HG03439 (cell line): ENCODE results near the gene RB1.
"Not testable (repeated sequence)": the region's sequence is repeated elsewhere in the genome, so short reads cannot be mapped to it uniquely, and the experiment has no call there.

Source experiments
- ATAC-seq: cut with Tn5 transposase; IDR thresholded peaks from one replicate; pipeline ENCODE4 v1.9.1; 2021; ENCODE audit warnings: mild to moderate bottlenecking, moderate library complexity; ENCODE audit not compliant: unreplicated experiment

RB1 gene

DNA sequence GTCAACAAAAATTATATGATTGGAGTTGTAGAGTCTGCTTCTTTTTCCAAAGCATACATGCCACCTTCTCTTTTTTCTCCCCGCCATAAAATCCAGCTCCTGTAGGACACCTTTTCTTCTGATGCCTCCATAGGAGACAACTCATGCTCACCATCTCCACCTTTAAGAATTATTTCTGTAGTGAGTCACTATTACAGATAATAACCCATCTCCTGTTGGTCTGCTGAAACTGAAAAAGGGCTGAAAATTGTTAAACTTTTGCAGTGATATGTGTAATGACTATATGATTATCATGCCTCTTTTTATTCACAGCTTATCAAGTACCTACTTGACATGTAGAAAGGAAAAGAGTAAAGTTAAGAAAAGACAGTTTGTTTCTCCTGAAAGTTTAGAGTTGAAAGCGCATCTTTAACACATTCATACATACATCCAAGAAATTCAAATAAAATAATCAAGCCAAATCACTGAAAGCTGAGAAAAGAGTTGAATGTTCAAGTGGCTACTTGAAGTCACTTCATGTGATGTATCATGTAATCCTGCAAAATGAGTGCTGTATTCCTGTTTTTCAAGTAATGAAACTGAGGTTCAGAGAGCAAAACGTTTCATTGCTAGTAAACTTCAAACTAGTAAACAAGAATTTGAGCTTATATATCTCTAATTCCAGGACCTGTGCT lies 144.9 kb downstream of the RB1 start:
- no peak for ATAC-seq

DNA sequence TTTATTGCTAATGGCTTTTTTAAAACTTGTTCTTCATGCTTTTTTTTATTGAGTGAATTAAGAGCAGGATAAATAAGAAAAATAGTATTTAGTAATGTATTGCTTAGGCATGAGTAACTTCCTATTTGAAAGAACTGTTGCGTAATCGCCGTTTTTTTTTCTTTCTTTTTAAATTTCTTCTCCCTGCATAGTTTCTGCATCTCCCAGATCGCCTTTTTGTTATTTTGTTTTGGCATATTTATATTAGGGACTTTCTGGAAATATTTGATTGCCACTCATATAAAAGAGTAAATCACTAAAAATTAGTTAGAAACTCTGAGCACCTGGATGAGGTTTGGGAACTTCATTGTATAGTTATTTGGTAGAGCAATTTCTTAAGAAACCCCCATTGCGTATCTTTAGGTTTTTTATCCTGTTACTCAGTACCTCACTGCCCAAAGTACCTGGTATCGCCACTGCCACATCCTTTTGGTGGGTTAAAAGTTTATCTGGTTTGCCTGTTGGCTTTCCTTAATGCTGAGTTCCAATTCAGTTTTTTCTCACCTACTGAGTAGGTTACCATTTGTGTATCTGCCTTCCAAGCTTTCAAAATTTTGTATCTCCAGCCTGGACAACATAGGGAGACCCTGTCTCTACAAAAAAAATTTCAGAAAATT lies 145.5 kb downstream of the RB1 start:
- no peak for ATAC-seq

DNA sequence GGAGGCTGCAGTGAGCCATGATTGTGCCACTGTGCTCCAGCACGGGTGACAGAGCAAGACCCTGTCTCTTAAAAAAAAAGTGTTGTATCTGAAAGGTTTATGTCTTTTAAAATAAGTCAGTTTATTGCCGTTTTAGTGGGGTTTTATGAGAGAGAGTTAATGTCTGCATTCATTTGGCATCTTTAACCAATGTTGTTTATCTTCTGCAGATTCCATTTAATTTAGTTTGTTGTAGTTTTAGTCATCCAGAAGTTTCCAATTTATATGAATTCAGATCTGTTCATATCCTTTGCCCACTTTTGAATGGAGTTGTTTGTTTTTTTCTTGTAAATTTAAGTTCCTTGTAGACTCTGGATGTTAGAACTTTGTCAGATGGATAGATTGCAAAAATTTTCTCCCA lies 146.1 kb downstream of the RB1 start:
- no peak for ATAC-seq

DNA sequence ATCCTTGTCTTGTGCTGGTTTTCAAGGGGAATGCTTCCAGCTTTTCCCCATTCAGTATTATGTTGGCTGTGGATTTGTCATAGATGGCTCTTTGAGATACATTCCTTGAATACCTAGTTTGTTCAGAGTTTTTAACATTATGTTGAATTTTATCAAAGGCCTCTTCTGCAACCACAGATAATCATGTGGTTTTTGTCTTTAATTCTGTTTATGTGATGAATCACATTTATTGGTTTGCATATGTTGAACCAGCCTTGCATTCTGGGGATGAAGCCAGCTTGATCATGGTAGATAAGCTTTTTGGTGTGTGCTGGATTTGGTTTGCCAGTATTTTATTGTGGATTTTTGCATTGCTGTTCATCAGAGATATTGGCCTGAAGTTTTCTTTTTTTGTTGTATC lies 147.6 kb downstream of the RB1 start:
- ATAC-seq: not testable (repeated sequence)

DNA sequence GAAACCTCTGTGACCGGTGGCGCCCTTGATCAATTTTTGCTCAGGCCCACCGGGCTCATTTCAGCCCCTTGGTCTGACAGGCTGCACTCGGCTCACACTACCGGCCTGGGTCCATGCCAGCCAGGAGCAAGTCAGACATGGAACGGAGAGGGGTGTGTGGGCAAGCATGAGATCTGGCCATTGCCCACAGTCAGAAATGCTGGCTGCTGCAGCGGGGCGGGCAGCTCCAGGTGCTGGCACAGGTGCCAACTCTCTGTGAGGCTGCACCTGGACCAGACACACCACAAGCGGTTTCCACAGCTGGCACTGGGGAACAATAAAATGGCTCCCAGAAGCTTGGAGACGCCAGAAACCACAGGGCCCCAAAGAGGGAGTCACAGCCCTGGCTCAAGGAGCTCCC lies 153.0 kb downstream of the RB1 start:
- no peak for ATAC-seq

DNA sequence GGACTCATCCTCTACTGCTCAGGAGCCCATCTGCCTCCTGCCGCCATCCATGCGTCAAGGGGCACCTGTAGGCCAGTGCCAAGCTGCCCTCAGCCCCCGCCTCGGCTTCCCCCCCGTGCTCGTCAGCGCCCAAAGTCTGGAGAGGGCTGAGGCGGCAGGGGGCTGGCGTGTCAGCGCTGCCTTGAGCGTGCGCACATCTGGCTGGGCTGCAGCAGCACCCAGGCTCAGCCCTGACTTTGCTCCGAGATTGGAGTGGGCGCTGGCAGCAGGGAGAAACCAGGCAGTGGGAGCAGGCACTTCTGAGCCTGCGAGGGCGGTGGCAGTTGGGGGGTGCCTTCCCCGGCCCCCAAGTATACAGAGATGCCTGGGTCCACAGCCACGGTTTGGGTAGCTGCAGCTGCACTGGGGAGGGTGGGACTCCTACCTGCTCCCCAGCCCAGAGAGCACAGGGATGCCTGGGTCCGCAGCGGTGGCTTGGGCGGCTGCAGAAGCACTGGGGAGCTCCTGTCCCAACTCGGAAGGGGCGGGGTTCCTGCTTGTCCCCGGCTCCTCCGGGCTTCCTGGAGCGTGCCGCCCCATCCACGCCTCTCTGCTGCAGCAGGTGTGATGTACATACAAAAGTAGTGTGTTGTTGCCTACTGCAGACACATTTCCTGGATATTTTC lies 154.2 kb downstream of the RB1 start:
- no peak for ATAC-seq

DNA sequence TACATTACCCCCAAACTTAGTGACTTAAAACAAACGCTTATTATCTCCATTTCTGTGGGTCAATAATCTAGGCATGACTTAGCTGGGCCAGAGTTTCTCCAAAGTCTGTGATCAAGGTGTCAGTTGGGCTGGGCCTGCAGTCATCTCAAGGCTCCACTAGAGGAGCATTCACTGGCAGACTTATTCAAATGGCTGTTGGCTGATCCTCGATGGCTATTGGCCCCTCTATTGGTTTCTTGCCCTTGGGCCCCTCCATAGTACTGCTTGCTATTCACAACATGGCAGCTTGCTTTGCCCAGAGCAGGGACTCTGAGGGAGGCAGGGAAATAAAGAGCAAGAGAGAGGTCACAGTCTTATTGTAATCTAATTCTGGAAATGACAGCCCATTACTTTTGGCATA lies 171.7 kb downstream of the RB1 start:
- ATAC-seq: no peak

DNA sequence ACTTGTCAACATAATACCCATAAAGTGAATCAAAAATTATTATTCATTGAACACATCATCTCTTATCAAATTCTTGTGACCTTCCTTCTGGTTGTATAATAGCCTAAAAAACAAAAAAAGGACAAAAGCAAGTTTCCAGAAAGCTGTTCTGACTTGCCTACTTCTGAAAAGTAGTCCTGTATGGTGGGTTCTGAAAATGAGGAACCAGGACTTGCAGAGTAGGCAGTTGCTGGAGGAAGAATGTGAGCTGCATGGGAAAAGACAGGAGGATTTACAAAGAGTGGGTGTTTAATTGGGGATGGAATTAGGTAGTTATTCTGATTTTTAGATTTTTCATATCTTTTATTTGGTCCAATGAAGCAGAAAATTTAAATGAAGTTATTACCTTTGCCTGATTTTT lies 172.7 kb downstream of the RB1 start:
- no peak for ATAC-seq

DNA sequence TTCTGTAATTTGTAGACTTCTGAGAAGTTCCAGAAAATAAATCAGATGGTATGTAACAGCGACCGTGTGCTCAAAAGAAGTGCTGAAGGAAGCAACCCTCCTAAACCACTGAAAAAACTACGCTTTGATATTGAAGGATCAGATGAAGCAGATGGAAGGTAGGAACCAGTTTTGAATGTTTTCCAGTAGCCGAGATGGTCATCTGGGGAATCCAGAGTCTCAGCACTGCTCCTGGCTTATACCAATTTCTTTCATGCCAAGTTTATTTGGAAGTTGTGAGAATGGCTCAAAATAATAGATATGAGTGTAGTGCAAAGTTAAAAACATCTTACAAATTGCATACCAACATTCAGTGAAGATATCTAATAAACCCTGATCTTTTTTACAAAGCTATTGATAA lies 173.1 kb downstream of the RB1 start:
- no peak for ATAC-seq

DNA sequence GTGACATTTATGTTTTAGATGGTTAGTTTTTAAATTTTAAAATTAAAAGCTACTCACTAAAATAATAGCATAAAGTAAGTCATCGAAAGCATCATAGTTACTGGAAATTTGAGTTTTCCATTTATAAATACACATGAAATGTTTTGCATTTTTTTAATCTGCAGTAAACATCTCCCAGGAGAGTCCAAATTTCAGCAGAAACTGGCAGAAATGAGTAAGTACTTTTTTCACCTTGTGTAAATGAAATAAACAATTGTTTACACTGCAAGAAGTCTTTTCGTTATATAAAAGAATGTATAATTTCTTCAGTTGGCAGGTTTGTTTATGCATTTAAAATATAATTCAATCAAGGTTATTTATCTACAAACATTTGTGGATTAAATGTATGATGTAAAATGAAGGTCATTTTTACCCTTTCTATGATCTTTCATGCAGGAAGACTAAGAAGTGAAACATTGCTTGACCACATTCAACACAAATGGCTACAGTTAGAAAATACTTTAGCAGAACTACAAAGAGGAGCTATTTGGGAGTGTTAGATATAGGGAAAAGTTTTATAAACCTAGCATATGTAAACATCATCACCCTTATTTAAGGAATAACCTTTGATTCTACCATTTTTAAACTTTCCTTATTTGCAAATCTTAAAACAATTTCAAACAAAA lies 173.8 kb downstream of the RB1 start:
- peak; percentile 49 for ATAC-seq

DNA sequence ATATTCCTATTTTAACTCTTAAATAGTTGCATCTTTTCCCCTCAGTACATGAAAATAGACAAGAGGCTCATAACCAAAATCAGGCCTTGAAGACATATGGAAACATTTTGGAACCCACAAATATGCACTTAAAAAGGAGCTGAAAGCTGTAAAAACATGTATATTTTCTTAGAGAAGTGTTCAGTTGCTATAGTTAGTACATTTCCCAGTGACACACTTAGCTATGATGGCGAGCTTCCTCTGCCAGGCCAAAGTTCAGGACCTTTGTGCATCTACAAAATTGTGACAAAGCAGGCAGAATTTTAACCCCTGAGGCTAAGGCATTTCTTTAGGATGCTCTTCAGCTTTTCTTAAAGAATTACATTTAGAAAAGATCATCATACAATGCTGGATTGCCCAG lies 174.8 kb downstream of the RB1 start:
- ATAC-seq: no peak

DNA sequence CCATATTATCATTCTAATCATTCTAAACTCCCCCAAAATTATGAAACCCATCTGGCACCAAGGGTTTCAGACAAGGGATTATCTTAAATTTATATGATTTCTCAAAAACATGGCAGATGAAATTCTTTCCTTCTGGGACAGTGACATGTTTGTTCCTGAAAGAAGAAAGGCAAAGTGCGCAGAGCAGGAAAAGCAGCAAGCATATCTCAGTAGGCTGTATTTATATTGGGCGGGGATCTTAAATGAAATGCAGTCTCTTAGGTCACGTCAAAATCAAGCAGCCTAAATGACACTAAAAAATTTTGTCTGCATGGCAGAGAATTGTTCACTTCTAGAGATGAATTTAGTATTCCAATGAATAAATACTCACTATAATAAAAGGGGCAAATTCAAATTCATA lies 180.0 kb downstream of the RB1 start:
- no peak for ATAC-seq

DNA sequence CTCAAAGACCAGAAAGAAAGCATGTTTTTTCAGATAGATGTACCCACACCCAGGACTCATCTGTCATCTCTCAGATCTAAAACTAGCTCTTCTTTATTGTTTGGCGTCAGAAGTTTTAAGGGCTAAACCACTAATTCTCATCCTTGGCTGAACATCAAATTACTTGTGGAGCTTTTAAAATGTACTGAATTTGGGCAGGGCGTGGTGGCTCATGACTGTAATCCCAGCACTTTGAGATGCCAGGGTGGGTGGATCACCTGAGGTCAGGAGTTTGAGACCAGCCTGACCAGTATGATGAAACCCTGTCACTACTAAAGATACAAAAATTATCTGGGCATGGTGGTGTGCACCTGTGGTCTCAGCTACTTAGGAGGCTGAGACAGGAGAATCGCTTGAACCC lies 181.9 kb downstream of the RB1 start:
- no peak for ATAC-seq

DNA sequence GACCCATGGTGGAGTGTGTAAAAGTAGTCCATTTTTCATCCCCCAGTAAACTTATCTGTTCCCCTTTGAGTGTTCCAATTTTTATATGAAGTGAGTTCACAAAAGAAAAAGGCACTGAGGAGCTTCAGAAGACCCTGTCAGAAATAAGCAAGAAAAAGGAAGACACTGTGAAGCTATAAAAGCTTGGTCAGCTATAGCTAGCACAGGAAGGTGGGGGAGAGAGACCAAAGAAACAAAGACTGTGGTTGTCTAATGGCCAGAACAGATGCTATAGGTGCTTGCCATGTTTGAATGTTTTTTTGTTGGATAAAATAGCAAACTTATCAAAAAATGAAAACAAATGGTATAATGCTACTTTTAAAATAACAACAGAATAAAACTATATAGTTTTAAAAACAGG lies 182.8 kb downstream of the RB1 start:
- ATAC-seq: no peak

DNA sequence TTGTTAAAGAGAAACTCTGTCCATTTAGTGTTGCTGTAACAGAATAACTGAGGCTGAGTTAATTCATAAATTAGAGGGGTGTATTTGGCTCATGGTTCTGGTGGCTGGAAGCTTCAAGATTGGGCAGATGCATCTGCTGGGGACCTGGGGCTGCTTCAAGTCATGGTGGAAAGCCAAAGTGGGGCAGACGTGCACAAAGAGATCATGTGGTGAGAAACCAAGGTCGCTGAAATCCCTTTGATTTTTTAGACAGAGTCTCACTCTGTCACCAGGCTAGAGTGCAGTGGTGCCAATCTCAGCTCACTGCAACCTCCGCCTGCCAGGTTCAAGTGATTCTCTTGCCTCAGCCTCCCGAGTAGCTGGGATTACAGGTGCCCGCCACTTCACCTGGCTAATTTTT lies 183.3 kb downstream of the RB1 start:
- no peak for ATAC-seq

DNA sequence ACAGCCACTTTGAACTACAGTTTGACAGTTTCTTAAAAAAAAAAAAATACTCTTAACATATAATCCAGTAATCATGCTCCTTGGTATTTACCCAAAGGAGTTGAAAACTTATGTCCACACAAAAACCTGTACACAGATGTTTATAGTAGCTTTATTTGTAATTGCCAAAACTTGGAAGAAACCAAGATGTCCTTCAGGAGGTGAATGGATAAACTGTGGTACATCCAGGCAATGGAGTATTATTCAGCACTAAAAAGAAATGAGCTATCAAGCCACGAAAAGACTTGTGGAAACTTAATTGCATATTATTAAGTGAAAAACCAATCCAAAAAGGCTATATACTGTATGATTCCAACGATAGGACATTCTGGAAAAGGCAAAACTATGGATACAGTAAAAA lies 184.4 kb downstream of the RB1 start:
- ATAC-seq: no peak

DNA sequence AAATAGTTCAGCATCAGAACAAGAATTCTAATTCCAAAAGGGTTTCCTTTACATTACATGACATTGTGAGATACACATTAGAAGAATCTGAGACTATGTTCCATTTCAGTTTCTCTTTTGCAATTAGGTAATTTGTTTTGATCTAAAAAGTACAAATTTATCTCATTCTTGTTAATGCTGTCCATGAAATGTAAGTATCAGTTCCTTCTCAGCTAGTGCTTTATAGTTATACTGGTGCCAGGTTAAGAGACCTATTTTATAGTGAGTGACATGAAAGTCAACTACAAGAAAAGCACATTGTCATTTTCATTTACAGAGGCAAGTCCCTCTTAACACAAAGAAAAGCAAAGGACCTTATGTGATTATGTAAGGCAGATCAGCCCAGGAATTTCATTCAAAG lies 185.4 kb downstream of the RB1 start:
- no peak for ATAC-seq

DNA sequence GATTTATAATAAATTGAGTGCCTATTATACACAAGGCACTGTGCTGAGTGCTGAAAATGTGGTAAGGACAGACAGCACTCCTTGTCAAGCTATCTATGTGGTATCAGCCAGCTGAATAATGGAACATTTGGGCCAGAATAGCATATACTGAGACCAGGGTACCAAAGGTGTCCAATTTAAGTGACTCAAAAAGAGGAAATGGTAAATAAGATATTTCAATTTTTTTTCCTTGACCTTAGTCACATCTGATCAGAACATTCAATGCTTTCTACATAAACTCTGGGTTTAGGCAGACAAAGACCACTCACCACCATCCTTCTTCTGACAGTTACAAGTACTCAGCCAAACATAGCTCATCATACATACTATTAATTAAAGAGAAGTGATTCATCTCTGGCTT lies 186.1 kb downstream of the RB1 start:
- no peak for ATAC-seq

DNA sequence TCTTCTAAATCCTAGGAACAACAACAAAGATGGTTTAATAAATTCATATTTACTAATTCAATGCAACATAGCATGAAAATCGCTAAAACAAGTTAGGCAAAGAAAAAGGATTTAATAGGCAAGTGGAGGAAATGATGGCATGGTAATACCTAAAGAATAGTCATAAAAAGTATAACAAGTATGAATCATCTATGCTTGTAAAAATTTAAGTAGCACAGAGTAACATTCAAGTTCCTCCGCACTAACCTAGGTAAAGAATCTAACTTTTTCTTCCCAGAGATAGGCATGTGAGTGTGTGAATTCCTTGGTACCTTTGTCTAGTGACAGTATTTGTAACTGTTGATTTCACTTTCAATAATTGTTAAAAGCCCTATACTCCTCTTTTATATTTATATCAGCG lies 186.7 kb downstream of the RB1 start:
- ATAC-seq: no peak

DNA sequence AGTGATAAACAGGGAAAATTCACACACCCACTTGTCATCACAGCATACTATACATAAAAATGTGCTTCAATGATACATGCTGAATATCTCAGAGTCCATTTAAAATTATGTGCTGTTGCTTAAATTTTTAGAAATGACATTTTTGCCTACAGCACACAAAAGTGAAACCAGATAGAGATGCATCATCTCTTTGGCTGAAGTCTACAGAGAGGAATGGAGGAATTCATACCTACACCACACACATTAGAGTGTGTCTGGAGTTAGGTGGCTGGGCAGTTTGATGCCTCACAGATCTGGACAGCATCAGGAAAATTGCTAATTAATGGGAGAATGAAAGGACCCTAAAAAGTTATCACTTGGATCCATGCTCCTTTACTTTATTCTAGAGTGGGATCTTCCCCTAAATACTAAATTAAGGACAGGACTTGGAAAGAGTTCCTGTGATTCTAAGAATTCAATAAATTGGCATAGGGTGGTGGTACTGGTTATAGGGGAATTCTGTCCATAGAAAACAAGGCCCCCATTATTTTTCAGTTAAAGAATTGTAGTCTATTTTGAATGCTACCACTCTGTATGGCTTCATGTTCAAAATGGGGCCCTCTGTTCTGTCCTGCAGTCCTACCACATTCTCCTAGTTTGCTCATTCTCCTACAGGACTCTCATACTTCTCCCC lies 188.0 kb downstream of the RB1 start:
- no peak for ATAC-seq

DNA sequence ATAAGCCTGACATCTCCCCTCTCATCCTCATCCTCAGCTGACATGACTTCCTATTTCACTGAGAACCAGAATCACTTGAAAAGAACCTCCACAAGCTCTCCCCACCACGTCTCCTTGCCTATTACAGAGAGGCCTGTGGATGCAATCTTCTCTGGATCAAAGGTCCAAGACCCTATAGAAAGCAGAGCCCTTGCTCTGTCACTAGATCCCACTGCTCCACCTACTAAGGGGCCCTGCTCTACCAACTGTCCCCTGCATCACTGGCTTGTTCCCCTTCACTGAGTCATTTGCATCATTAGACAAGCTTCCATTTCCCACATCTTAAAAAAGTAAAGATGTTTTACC lies 188.5 kb downstream of the RB1 start:
- peak; percentile 52 for ATAC-seq
